NCI-H526 treated with DMSO at 0.1 percent for 48 hours (cell line): Measurements from ENCODE around the gene DOCK1.
"Not testable (repeated sequence)": the region's sequence is repeated elsewhere in the genome, so short reads cannot be mapped to it uniquely, and the experiment has no call there.

Experiments used
- DNase-seq: peaks from one replicate; lab custom pipeline; 2025; lab: John Stamatoyannopoulos, UW

The DOCK1 gene

DNA sequence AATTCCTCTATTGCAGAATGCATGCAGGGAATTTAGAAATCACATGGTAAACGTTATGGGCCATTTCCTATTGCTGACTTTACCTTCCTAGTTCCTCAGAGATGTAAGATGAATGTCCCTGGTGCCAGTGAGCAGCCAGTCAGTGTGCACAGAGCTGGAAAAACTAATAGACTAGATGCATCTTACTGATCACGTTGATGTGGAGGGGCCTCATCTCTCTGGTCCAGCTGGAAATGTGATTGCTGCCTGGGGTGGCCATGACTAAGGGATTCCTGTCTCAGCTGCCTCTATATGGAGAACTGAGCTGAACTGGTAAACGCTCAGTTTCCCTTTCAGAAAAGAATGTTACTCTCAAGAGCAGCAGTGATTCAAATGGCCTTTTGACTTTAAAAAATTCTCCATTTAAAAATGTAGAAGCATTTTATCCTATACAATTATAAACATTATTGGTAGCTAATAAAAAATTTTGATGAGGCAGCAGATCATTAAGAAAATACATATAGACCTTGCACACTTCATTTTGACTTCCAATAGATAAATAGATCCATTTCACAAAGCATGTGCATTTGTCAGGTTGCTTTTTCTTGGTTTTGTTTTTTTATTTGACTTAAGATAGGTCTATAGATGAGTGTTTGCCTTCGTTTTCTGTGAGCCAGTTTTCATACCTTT lies 371.7 kb downstream of the DOCK1 start:
- no peak for DNase-seq

DNA sequence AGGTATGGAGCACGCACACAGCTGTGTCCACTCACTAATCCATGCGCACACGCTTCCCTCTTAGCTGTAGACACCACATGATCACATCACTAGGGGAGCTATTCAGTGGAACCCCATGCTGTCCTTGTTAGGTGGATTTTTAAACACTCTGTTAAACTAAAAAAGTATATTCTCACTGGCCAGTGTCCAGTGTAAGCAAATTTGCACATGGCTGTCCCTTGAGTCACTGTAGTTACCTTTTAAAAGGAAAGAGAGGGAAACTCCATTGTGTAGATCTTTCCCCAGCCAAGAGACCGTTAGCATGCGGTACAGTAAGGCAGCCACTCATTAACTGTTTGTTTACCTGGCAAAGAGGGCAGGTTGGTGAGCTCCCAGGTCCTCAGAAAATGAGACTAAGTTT lies 372.8 kb downstream of the DOCK1 start:
- no peak for DNase-seq

DNA sequence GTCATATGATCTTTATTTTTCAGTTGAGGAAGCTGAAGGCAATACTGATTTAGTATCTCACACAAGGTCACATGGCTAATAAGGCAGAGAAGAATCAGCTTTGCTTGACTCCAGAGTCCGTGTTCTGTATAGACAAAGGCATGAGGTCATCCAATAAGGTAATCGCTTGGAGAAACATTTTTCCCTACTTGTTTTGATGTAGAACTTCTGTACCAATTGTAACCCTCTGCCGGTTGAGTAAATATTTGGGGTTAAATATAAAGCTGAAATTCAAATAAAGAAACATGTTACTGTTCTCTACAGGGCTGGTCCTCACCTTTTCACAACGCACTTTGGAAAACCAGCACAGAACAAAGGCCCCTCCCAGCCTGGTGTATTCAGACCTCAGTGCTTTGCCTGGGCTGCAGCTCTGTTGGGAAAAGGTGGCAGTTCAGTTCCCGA lies 374.1 kb downstream of the DOCK1 start:
- DNase-seq = no peak

DNA sequence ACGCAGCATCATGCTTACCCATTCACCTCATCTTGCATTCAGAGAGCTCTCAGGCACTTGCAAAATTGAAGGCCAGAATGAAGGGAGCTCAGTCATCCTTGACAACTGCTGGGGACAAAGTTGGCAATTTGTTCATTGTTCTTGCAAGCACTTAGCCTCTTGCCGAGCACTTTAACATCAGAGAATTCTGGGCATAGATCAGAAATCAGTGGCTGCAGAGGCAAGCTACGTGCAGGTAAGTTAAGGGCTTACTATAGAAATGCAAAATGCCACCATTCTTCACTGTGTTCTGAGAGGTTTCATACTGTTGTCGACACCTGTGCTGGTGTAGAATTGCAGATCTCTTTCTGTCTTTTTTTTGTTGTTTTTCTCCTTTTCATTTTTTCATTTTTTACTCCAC lies 375.2 kb downstream of the DOCK1 start:
- DNase-seq = no peak

DNA sequence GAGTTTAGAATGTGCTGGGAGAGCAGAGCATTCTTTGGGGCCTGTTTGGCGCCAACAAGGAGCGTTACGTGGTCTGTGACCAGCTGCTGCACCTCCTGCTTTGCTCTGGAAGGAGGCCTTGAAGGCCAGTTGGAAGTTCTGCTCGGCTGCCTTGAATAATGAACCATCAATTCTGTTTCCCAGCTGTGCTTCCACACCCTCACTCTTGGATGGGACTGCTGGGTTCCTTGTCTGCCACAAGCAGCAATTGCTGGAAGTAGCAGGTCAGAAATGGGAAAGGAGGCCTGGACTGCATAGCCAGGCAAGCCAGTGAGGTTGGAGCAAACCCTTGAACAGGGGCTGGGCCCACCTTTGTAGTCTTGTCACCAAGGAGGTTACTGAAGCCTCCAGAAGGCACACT lies 377.8 kb downstream of the DOCK1 start:
- DNase-seq = no peak

DNA sequence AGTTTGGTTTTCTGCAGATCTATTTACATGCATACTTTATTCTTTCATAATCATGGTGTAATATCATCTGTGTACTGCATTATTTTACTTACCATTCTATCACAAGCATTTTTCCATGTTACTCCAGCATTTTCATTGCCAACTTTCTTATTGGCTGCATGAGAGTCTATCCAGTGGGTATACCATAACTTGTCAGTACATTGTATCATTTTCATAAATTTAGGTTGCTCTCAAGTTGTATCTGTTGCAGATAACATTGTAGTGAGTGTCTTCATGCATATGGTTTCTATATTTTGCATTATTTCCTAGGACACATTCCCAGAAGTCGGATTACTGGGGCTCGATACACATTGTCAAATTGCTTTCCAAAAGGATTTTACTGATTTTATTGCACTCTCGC lies 378.3 kb downstream of the DOCK1 start:
- no peak for DNase-seq

DNA sequence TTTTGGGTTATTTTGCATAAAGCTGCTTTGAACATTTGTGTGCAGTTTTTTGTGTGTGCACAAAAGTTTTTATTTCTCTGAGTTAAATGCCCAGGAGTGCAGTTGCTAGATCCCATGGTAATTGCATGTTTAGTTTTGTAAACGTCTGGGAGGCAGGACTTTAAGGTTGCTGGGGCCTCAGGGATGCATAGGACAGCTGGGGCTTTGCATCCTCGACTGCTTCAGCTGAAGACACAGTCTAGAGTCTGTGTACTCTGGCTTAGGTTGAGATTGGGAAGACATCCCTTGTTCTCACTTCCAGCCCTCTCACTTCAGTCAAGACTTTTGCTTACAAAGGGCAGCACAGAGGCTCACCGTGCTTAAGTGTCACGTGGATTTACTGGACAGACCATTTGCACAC lies 385.6 kb downstream of the DOCK1 start:
- DNase-seq = no peak

DNA sequence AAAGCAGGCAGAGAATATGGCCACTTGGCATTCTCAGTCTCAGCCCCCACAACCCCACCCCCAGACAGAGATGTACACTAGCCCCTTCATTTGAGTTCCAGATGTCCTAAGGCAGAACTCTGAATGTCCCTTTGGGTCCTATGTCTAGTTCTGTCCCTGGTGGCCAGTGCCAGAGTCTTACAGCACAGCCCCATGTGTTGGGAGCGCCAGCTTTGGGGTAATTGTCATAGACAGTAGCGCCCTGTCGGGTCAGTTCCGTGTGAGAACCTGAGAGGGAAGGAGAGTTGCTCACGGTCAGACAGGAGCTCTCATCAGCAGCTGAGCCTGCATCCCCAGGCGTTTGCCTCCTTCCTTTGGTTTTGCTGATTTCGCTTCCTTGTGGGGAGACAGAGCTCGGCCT lies 386.1 kb downstream of the DOCK1 start:
- no peak for DNase-seq

DNA sequence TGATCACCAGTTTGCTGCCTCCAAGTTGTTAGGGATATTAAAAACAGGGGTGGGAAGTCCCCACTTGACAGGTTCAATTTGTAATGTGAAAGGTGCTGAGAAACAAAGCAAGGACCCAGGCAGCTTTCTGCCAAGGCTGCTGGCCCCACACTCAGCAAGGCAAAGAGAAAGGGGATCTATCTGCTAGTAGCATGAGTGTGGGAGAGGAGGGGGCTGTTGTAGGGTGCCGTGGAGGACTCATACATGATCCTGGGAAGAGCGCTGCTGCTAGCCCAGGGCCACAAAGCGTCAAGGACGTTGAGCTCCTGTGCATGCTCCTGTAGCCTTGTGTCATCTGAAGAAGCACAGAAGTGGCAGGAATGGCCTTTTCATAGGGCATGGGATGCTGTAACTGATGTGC lies 387.7 kb downstream of the DOCK1 start:
- no peak for DNase-seq

DNA sequence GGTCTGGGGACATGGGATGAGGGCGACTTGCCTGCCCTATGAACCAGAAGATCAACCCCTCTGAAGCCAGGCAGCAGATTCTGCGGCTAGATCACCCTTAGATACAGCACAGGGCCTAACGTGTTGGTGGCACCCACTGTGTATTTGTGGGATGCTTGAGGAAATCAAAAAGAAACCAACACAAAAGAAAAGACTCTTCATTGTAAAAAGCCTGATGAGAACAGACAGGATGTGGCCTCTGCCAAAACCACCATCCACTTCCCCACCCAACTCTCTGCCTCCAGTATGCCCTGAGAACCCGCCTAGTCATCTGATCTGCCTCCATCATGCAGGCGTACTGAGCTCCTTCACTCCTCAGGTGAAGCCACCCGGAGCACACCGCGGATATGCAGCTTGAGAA lies 388.4 kb downstream of the DOCK1 start:
- no peak for DNase-seq

DNA sequence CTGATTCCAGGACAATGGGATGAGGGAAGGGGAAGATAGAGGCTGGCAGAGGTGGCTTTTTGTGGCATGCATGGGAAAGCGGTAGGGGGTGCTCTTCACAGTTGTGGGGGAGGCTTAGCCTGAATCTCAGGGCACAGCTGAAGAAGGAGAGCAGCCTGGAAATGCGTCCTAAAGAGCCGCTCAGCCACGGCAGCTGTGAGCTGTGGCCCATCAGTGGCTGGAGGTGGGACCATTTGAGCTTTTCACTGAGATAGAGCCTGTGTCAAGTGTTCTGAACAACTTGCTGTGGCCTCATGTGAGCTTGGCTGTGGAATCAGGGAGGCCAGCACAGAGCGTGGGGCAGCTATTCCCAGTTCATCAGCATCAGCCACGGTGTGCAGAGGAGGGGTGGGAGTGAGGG lies 391.5 kb downstream of the DOCK1 start:
- DNase-seq = no peak

DNA sequence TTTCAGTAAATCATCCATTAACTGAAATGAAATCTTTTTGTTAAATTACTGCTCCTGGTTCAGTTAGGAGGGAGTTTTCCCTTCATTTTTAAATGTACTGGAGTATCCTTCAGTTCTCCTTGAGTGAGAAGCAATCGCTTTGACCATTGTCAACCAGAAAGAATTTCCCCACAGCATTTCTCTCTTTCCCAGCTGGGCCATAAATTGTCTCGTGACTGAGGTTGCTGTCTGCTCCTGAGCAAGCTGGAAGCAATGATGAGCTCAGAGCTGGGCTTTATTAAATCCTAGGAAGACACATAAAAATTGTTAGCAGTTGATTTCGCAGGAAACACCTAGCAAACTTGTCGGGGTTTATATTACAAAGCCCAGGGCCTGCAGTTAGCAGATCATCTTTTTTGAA lies 393.2 kb downstream of the DOCK1 start:
- DNase-seq = no peak

DNA sequence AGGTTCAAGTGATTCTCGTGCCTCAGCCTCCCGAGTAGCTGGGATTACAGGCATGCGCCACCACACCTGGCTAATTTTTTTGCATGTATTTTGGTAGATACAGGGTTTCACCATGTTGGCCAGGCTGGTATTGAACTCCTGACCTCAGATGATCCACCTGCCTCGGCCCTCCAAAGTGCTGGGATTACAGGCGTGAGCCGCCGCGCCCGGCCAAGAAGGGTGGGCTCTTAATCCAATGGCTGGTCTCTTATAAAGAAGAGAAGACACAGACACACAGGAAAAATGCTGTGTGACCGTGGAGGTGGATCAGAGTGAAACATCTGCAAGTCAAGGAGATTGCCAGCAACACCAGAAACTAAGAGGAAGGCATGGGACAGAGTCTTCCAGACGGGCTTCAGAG lies 394.0 kb downstream of the DOCK1 start:
- DNase-seq = not testable (repeated sequence)

DNA sequence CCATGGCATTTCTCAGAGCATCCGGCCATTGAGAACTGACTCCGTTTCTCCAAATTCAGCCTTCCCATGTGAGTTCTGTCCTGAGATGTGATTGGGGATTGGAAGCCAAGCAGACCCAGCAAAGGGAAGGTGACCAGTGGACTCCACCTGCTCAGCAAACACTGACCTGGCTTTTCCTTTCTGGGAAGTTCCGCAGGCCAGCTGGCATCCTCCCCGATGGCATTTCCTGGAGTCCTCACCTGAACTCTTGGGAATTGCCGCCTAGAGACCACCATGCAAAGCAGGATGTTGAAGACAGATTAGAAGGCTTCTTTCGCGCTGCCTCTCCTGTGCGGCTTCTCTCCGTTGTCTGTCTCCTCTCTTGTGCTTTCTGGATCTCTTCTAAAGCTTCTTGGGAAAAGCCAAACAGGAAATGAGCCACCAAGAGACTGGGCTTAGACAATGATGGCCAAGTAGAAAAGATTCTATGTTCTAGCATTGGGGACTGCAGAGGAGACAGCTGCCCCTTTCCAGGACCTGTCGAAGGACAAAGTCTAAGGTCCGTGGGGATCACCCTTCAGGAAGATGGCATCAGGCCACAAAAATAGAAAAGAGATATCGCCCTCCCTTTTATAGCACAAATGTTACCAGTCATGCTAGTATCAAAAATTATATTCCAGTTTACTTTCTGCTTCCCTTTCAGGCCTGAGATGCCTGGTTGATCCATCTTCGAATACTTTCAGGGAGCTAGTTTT lies 394.9 kb downstream of the DOCK1 start:
- no peak for DNase-seq

DNA sequence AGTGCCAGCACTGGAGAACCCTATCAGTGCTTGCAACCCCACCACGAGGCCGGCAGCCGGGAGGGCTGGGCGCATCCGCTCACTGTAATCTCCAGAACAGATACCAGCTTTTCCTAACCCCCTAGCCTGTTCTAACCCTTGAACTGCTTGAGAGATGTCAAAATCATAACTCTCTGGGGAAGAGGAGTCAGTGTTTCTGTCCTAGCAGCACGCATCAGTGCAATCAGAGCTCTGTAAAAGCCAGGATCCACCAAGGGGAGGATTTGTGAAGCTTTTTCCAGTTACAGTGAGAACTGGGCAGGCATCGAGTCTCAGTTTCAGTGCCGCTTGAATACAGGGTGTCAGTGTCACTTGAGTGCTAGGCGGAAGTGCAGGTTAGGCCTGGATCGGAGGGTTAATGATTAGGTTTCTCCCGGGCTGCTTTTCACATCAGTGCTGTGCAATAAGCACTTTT lies 395.7 kb downstream of the DOCK1 start:
- no peak for DNase-seq

DNA sequence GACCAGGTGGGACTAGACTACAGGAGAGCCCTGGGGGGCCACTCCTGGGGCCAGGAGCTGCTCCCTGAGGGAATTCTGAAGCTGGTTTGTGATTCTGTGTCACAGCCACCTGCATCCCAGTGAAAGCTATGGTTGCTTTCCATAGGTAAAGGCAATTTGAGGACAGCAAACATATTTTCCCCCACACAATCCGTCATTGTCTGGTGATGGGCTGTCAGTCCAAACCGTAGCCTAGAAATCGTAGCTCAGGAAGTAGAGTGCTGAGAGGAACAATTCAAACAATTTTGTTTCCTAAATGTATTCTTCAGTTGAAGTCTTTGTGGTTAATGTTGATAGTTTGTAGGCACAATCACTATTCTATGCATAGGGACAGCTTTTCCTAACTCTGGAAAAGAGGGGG lies 397.1 kb downstream of the DOCK1 start:
- DNase-seq = no peak

DNA sequence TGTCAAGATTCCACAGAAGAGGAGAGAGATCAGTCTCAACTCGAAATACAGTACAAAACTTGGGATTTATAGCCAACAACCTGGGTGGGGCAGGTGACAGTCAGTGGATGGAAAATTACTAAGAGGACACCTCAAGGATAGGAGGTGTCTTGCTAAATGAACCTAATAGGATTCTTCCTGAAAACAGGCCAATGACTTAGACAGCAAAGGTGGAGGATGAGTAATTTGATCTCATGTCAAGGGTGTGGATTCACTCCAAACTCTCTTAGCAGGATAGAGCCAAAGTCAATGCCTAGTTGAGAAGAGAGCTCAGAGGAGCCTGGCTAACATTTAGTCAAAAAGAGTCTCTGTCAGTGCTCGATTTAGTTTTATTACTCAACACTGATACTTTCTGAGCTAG lies 397.9 kb downstream of the DOCK1 start:
- DNase-seq = no peak

DNA sequence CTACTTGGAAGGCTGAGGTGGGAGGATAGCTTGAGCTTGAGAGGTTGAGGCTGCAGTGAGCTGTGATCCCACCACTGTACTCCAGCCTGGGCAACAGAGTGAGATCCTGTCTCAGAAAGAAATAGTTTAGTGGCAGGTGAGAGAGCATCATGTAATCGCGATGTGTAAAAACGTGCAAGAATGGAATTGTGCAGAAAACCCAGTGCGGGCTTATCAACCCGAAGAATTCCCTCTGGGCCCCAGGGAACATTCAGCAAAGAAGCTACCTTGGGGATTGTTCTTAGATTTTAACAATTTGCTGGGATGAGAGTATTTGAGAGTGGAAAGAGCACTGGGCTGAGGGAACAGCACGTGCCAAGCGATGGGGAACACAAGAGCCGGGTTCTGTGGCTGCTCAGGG lies 398.5 kb downstream of the DOCK1 start:
- DNase-seq = no peak

DNA sequence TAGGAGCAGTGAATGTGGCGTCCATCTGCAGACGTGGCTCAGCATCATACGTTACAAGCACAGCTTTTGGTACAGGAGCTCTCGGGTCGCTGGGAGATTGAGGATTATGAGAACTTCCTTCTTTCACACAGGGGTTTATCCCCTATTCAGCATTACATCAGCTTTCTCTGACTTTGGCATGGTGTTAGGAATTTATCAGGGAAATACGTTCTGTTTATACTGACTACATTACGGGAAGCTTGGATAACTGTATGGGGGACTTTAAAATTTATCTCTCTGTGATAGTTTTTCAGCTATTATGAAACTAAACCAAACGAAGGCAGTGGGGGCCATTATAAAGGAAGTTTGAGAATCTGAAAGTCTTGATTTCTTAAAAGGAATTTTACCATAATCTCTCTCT lies 401.3 kb downstream of the DOCK1 start:
- DNase-seq = no peak

DNA sequence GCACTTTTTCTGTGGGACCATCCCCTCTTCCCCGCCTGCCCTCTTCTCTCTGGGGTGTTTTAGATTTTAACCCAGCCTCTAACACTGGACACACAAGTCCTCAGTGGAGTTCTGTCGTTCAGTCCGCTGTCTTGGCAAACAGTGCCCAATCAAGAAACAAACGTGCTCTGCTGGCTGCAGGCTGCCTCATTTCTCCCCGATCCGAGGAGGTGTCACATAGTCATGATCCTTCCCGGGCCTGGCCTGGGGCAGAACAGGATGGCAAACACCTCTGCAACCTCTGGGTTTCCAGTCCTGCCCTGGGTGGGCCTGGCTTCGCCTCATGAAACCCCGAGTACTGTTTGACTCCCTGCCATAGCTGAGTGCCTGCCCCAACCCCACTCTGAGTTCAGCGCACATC lies 402.1 kb downstream of the DOCK1 start:
- no peak for DNase-seq

DNA sequence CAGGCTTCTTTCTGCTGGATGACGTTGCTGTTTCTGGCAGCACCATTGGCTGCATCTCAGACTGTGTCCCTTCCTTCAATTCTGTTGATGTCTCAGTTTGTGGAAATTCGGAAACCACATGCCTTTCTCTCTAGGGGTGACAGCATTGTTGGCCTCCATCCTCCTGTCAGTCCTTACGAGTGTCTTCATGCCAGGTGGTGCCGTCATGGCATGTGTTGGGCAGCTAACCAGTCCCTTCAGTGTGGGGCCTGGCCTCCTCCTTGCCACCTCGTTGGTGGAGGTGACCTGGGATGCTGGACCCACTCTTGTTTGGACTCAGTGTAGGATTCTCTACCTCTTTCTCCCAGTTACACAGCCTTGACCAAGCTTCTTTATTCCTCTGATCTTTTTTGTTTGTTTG lies 402.8 kb downstream of the DOCK1 start:
- no peak for DNase-seq

DNA sequence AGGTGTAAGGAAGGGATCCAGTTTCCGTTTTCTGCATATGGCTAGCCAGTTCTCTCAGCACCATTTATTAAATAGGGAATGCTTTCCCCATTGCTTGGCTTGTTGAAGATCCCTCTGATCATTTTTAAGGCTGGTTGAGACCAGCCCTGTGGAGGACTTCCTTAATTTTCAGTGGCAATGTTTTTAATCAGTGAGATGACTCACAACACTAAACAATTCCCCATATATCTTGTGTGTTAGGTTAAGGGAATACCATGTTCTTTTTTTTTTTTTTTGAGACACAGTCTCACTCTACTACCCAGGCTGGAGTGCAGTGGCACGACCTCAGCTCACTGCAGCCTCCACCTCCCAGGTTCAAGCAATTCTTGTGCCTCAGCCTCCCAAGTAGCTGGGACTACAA lies 404.4 kb downstream of the DOCK1 start:
- DNase-seq = not testable (repeated sequence)

DNA sequence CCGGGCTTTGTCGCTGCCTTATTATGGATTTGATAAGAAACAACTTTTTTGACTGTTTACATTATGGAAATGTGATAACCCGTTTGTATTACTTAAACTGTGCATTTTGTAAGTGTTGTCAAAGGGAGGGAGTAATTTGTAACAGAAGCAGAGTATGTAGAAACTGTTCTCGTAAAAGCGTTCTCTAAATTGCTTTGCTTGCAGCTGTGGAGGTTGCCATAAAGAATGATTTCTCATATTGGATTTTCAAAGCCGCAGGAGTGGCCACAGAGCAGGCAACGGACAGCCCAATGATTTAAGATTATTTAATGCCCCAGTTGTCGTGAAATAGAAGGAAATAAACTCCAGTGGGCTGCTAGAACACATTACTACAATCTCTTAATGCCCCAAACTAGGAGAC lies 405.2 kb downstream of the DOCK1 start:
- DNase-seq = no peak

DNA sequence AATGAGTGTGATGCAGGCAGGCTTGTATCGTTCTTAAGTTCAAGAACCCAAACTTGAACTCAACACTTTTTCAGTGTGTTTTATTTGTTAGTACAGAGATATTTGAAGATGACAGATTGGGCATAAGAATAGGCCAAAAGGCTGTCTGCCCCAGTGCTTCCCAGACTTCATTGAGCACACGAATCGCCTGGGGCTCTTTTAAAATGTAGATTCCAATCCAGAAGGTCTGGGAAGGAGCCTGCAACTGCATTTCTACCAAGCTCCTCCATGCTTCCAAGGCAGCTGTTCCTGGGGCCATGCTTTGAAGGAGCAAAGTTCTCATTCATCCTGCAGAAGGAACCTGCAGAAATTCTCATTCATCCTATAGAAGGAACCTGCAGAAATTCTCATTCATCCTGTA lies 405.7 kb downstream of the DOCK1 start:
- no peak for DNase-seq
